Peyer's patch (tissue), 4 donors: ENCODE results near the gene ODF2. TPM values are rescaled to one million over a fixed set of nuclear protein-coding genes. Genes with fewer than 3 reads are reported as not detected.

Experiments used
- DNase-seq, 3 donors: peaks; one replicate each; pipeline ENCODE4 v3.0.0-alpha.2; 2017 to 2019
- H3K27ac ChIP-seq, 4 donors: fragments of 200-600 bp; sonication (generic); one replicate each; pipeline ENCODE4 v1.5.1; 2016 to 2019
- H3K27me3 ChIP-seq, 2 donors: fragments of 200-600 bp; sonication (generic); one replicate each; pipeline ENCODE4 v1.5.1; 2019
- H3K36me3 ChIP-seq, 3 donors: fragments of 200-600 bp; sonication (generic); one replicate each; pipeline ENCODE4 v1.5.1; 2016 to 2019
- H3K4me1 ChIP-seq, 4 donors: fragments of 200-600 bp; sonication (generic); one replicate each; pipeline ENCODE4 v1.5.1; 2016 to 2019
- H3K4me3 ChIP-seq, 4 donors: fragments of 200-600 bp; sonication (generic); 1 replicate in 3 of 4; 2 replicates in 1 of 4; pipeline ENCODE4 v1.5.1; 2016 to 2019; ENCODE audit warnings: mild to moderate bottlenecking in 1 of 4
- H3K9me3 ChIP-seq, 4 donors: fragments of 200-600 bp; sonication (generic); one replicate each; pipeline ENCODE4 v1.5.1; 2016 to 2019; ENCODE audit warnings: mild to moderate bottlenecking in 1 of 4
- CTCF ChIP-seq, 6 experiments: fragments of 450-650 bp in 4 of 6; fragments of 200-600 bp in 2 of 6; sonication (generic) in 1 of 6; IDR thresholded peaks; one replicate each; pipeline ENCODE4 v1.5.1; 2017 to 2019; ENCODE audit warnings: antibody characterized with exemption in 6 of 6, mild to moderate bottlenecking in 3 of 6, moderate library complexity in 1 of 6
- POLR2A ChIP-seq, 2 donors: fragments of 450-650 bp; IDR thresholded peaks; one replicate each; pipeline ENCODE4 v1.5.1; 2017; ENCODE audit warnings: antibody characterized with exemption in 2 of 2, mild to moderate bottlenecking in 2 of 2, moderate library complexity in 2 of 2
- total RNA-seq, 4 donors: library from RNA; depleted of rRNA; stranded (reverse); fragments of >200 nt; gene quantifications; one replicate each; pipeline ENCODE4 v1.1.0, GENCODE V29; 2016

ODF2 gene
- total RNA-seq, 4 donors from 2014 or later: 8.4 to 83.3 (median 25.7) TPM

GRCh38 chr9:128523199-128523925 lies 67.6 kb downstream of the ODF2 start:
- Histone ChIP-seq H3K9me3 (no peaks in the 10 kb centered on the region), H3K27me3 (no peaks in the 10 kb centered on the region), H3K36me3 (peaks cover 0 to 91% (median 0%) of the 10 kb centered on the region in 3 donors), H3K27ac (no peak overlapping the region), H3K4me3 (no peak overlapping the region), H3K4me1 (no peaks in the 10 kb centered on the region)
- no peak for DNase-seq
- no peak for TF ChIP-seq CTCF (IDR thresholded peaks at IDR 0.05)

- no peak for DNase-seq
- H3K27me3 ChIP-seq: no peaks in the 10 kb centered on the region
- TF ChIP-seq CTCF (IDR thresholded peaks at IDR 0.05) (no peak), POLR2A (IDR thresholded peaks at IDR 0.05) (no peak)
- H3K4me3 ChIP-seq: no peak overlapping the region
- no peaks in the 10 kb centered on the region for H3K4me1 ChIP-seq
- H3K9me3 ChIP-seq: no peaks in the 10 kb centered on the region
- H3K36me3 ChIP-seq: peaks cover 0 to 98% (median 0%) of the 10 kb centered on the region in 3 donors
- H3K27ac ChIP-seq: no peak overlapping the region
Measured at GRCh38 chr9:128526720-128527119, 70.9 kb downstream of the ODF2 start.

GRCh38 chr9:128528445-128529160 lies 72.8 kb downstream of the ODF2 start:
- TF ChIP-seq POLR2A (IDR thresholded peaks at IDR 0.05): no peak
- no peak for TF ChIP-seq CTCF (IDR thresholded peaks at IDR 0.05)
- DNase-seq: no peak

GRCh38 chr9:128529191-128529590 lies 73.4 kb downstream of the ODF2 start:
- peaks cover 0 to 98% (median 0%) of the 10 kb centered on the region in 3 donors for H3K36me3 ChIP-seq
- H3K9me3 ChIP-seq: no peaks in the 10 kb centered on the region
- DNase-seq: no peak
- no peak overlapping the region for H3K4me3 ChIP-seq
- TF ChIP-seq POLR2A (IDR thresholded peaks at IDR 0.05) (no peak), CTCF (IDR thresholded peaks at IDR 0.05) (no peak)
- H3K27ac ChIP-seq: no peak overlapping the region
- no peaks in the 10 kb centered on the region for H3K27me3 ChIP-seq
- no peaks in the 10 kb centered on the region for H3K4me1 ChIP-seq

More at GRCh38 chr9:128528445-128529160, 72.8 kb downstream of the ODF2 start:
- no peaks in the 10 kb centered on the region for H3K4me1 ChIP-seq
- no peak overlapping the region for H3K4me3 ChIP-seq
- H3K36me3 ChIP-seq: peaks cover 0 to 98% (median 0%) of the 10 kb centered on the region in 3 donors
- no peaks in the 10 kb centered on the region for H3K9me3 ChIP-seq
- no peak overlapping the region for H3K27ac ChIP-seq
- H3K27me3 ChIP-seq: no peaks in the 10 kb centered on the region

GRCh38 chr9:128532581-128532980 lies 76.8 kb downstream of the ODF2 start:
- Histone ChIP-seq H3K4me1 (no peaks in the 10 kb centered on the region), H3K36me3 (peaks cover 0 to 96% (median 0%) of the 10 kb centered on the region in 3 donors), H3K9me3 (no peaks in the 10 kb centered on the region), H3K27ac (no peak overlapping the region), H3K4me3 (no peak overlapping the region), H3K27me3 (no peaks in the 10 kb centered on the region)
- DNase-seq: no peak
- TF ChIP-seq CTCF (IDR thresholded peaks at IDR 0.05) (no peak), POLR2A (IDR thresholded peaks at IDR 0.05) (no peak)
